IMR-90 (cell line): ENCODE measurements around the gene TPM2.

ENCODE experiments used
- BHLHE40 ChIP-seq: fragments of 150-350 bp; IDR thresholded peaks from 2 replicates; pipeline ENCODE4 v1.6.1; 2016; ENCODE audit warnings: mild to moderate bottlenecking, low read depth, low read length
- CEBPB ChIP-seq: IDR thresholded peaks from 2 replicates; pipeline ENCODE4 v1.6.1; 2012; ENCODE audit warnings: low read depth, low read length, improper control_type of control experiment
- MAFK ChIP-seq: IDR thresholded peaks from 2 replicates; pipeline ENCODE4 v1.6.1; 2012; ENCODE audit warnings: low read depth, low read length, improper control_type of control experiment
- MAZ ChIP-seq: IDR thresholded peaks from 2 replicates; pipeline ENCODE4 v1.6.1; 2012; ENCODE audit warnings: low read depth, mild to moderate bottlenecking, low read length, improper control_type of control experiment, moderate library complexity, borderline replicate concordance
- MXI1 ChIP-seq: IDR thresholded peaks from 2 replicates; pipeline ENCODE4 v1.6.1; 2012; ENCODE audit warnings: low read depth, mild to moderate bottlenecking, low read length, moderate library complexity, borderline replicate concordance
- POLR2A ChIP-seq: IDR thresholded peaks from 2 replicates; pipeline ENCODE4 v1.6.1; 2012; ENCODE audit warnings: mild to moderate bottlenecking, low read depth, low read length
- RAD21 ChIP-seq: IDR thresholded peaks from 2 replicates; pipeline ENCODE4 v1.6.1; 2012; ENCODE audit warnings: low read length, improper control_type of control experiment
- RCOR1 ChIP-seq: IDR thresholded peaks from 2 replicates; pipeline ENCODE4 v1.6.1; 2012; ENCODE audit warnings: mild to moderate bottlenecking, low read length, improper control_type of control experiment; ENCODE audit not compliant: insufficient replicate concordance
- RFX5 ChIP-seq: IDR thresholded peaks from 2 replicates; pipeline ENCODE4 v1.8.0; 2012; ENCODE audit warnings: low read depth, mild to moderate bottlenecking, low read length, moderate library complexity
- SMC3 ChIP-seq: fragments of 150-350 bp; IDR thresholded peaks from 2 replicates; pipeline ENCODE4 v1.6.1; 2016; ENCODE audit warnings: low read depth, mild to moderate bottlenecking, antibody characterized with exemption, low read length, moderate library complexity
- TF ChIP-seq, protein P1 (sequence below): conservative IDR thresholded peaks from 2 replicates; pipeline ENCODE4 v1.5.1; 2012; ENCODE audit warnings: mild to moderate bottlenecking, low read depth, low read length, improper control_type of control experiment
- TF ChIP-seq, protein P2 (sequence below): fragments of 150-350 bp; IDR thresholded peaks from 2 replicates; pipeline ENCODE4 v1.6.1; 2017; ENCODE audit warnings: mild to moderate bottlenecking, antibody characterized with exemption, low read length, low read depth
- TF ChIP-seq, protein P3 (sequence below): fragments of 150-350 bp; IDR thresholded peaks from 2 replicates; pipeline ENCODE4 v1.6.1; 2016; ENCODE audit warnings: low read depth, mild to moderate bottlenecking, low read length, moderate library complexity, borderline replicate concordance

- TF ChIP-seq POLR2A (no peak), BHLHE40 (no peak), MAZ (no peak), MXI1 (no peak), CEBPB (no peak), RAD21 (peak; percentile 13; the same call in 1 of the 2 replicates), MAFK (no peak), RCOR1 (no peak), SMC3 (no peak; the same call in 1 of the 2 replicates), RFX5 (peak; percentile 98)
- TF ChIP-seq, protein P1, sequence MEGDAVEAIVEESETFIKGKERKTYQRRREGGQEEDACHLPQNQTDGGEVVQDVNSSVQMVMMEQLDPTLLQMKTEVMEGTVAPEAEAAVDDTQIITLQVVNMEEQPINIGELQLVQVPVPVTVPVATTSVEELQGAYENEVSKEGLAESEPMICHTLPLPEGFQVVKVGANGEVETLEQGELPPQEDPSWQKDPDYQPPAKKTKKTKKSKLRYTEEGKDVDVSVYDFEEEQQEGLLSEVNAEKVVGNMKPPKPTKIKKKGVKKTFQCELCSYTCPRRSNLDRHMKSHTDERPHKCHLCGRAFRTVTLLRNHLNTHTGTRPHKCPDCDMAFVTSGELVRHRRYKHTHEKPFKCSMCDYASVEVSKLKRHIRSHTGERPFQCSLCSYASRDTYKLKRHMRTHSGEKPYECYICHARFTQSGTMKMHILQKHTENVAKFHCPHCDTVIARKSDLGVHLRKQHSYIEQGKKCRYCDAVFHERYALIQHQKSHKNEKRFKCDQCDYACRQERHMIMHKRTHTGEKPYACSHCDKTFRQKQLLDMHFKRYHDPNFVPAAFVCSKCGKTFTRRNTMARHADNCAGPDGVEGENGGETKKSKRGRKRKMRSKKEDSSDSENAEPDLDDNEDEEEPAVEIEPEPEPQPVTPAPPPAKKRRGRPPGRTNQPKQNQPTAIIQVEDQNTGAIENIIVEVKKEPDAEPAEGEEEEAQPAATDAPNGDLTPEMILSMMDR: peak; percentile 36
- TF ChIP-seq, protein P2, sequence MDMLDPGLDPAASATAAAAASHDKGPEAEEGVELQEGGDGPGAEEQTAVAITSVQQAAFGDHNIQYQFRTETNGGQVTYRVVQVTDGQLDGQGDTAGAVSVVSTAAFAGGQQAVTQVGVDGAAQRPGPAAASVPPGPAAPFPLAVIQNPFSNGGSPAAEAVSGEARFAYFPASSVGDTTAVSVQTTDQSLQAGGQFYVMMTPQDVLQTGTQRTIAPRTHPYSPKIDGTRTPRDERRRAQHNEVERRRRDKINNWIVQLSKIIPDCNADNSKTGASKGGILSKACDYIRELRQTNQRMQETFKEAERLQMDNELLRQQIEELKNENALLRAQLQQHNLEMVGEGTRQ: no peak
- TF ChIP-seq, protein P3, sequence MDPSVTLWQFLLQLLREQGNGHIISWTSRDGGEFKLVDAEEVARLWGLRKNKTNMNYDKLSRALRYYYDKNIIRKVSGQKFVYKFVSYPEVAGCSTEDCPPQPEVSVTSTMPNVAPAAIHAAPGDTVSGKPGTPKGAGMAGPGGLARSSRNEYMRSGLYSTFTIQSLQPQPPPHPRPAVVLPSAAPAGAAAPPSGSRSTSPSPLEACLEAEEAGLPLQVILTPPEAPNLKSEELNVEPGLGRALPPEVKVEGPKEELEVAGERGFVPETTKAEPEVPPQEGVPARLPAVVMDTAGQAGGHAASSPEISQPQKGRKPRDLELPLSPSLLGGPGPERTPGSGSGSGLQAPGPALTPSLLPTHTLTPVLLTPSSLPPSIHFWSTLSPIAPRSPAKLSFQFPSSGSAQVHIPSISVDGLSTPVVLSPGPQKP: no peak
These were observed 37.2 kb upstream of the TPM2 start for GRCh38 chr9:35726931-35727330.
